Measurements from ENCODE around the gene LRRIQ1.

Gene LRRIQ1

GRCh38 chr12:85280165-85280983, 244.2 kb downstream of the LRRIQ1 start, which contains the start of gene ALX1:
Gene ALX1, plus strand, starts transcription at chr12:85280220. Its CDS starts 42 bp downstream, at chr12:85280262.
- H3K4me1 Mint-ChIP-seq = peaks cover 12% of the 10 kb centered on the region
- H3K27ac Mint-ChIP-seq = peak within 1 kb of the TSS in 1 of 2 donors; percentile 80
- no peak for DNase-seq
- H3K9me3 Mint-ChIP-seq = no peaks in the 10 kb centered on the region
- peak within 1 kb of the TSS; percentile 49 to 68 for H3K4me3 Mint-ChIP-seq
- ATAC-seq = peak; percentile 26
- peaks cover 67% of the 10 kb centered on the region for H3K27me3 Mint-ChIP-seq

GRCh38 chr12:85280984-85281630, 245.0 kb downstream of the LRRIQ1 start:
- DNase-seq (no peak), ATAC-seq (no peak)
- H3K27me3 Mint-ChIP-seq = peaks cover 59% of the 10 kb centered on the region
- H3K9me3 Mint-ChIP-seq = no peaks in the 10 kb centered on the region
- peaks cover 12% of the 10 kb centered on the region for H3K4me1 Mint-ChIP-seq
- H3K4me3 Mint-ChIP-seq = no peak overlapping the region
- H3K27ac Mint-ChIP-seq = no peak overlapping the region

GRCh38 chr12:85281636-85282312, 245.6 kb downstream of the LRRIQ1 start:
- H3K9me3 Mint-ChIP-seq = no peaks in the 10 kb centered on the region
- H3K27me3 Mint-ChIP-seq = peaks cover 53% of the 10 kb centered on the region
- H3K4me1 Mint-ChIP-seq = peaks cover 12% of the 10 kb centered on the region
- H3K4me3 Mint-ChIP-seq = no peak overlapping the region
- ATAC-seq (no peak), DNase-seq (no peak)
- H3K27ac Mint-ChIP-seq = no peak overlapping the region

GRCh38 chr12:85283560-85283959, 247.4 kb downstream of the LRRIQ1 start:
- DNase-seq (no peak), ATAC-seq (no peak)
- Mint-ChIP-seq H3K27me3 (peaks cover 35% of the 10 kb centered on the region), H3K4me1 (peaks cover 12% of the 10 kb centered on the region), H3K4me3 (no peak overlapping the region), H3K9me3 (no peaks in the 10 kb centered on the region), H3K27ac (no peak overlapping the region)

All from stimulated activated naive CD8-positive, alpha-beta T cell treated with anti-CD3 and anti-CD28 coated beads, Interleukin-15, amount 100 ng/mL, for 72 hours (primary cell).